ENCODE data around the gene EFNA5.
"Not testable (repeated sequence)": the region's sequence is repeated elsewhere in the genome, so short reads cannot be mapped to it uniquely, and the experiment has no call there.

Gene EFNA5

DNA sequence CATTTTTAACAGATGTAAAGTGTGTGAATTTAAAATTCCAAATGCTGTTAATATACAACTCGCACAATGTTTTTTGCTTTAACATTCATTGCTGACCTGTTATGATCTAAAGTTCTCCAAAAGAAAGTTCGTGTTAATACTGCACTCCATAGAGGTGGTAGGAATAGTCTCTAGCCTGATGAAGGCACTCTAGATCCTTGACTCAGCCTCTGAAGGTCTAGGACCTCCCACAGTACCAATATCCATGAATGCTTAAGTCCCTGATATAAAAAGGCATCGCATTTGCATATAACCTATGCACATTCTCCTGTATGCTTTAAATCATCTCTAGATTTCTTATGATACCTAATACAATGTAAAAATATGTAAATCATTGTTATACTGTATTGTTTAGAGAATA is 213.6 kb downstream of the EFNA5 start:
- H3K27me3 ChIP-seq (replicated peaks; ENCODE audit: control insufficient read depth, insufficient read depth, low read length): no peaks in the 10 kb centered on the region
- TF ChIP-seq, protein P1, sequence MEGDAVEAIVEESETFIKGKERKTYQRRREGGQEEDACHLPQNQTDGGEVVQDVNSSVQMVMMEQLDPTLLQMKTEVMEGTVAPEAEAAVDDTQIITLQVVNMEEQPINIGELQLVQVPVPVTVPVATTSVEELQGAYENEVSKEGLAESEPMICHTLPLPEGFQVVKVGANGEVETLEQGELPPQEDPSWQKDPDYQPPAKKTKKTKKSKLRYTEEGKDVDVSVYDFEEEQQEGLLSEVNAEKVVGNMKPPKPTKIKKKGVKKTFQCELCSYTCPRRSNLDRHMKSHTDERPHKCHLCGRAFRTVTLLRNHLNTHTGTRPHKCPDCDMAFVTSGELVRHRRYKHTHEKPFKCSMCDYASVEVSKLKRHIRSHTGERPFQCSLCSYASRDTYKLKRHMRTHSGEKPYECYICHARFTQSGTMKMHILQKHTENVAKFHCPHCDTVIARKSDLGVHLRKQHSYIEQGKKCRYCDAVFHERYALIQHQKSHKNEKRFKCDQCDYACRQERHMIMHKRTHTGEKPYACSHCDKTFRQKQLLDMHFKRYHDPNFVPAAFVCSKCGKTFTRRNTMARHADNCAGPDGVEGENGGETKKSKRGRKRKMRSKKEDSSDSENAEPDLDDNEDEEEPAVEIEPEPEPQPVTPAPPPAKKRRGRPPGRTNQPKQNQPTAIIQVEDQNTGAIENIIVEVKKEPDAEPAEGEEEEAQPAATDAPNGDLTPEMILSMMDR (IDR thresholded peaks at IDR 0.05; ENCODE audit: insufficient read depth, low read length, poor library complexity, severe bottlenecking): no peak
- DNase-seq (ENCODE audit: extremely low read depth, insufficient read length): no peak
- no peak overlapping the region for H3K4me3 ChIP-seq (replicated peaks; ENCODE audit: low read depth, low read length)
- no peaks in the 10 kb centered on the region for H3K36me3 ChIP-seq (ENCODE audit: control insufficient read depth, insufficient read depth, low read length)

DNA sequence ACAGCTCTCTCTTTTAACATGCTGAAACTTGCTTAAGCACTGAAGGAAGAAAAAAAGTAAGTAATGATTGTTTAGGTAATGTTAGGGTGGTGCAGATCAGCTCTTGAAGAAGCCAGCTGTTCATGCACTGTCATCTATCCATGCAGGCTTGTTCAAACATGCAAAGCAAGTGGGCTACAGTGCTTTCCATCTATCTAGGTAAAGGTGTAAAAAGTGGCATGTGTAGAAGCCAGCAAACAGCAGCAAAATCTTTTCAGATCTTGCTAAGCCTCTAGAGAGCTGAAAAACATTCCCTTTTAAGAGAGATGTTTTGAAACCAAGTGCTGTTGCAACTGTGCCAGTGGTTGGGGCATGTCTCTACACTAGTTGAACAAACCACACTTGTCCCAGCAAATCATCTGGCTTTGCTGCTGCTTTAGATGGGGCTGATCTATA is 214.4 kb downstream of the EFNA5 start:
- peak; percentile 18 for DNase-seq (ENCODE audit: extremely low read depth, insufficient read length)
- H3K27me3 ChIP-seq (replicated peaks; ENCODE audit: control insufficient read depth, insufficient read depth, low read length): no peaks in the 10 kb centered on the region
- TF ChIP-seq, protein P1 (IDR thresholded peaks at IDR 0.05; ENCODE audit: insufficient read depth, low read length, poor library complexity, severe bottlenecking): no peak
- H3K36me3 ChIP-seq (ENCODE audit: control insufficient read depth, insufficient read depth, low read length): no peaks in the 10 kb centered on the region
- no peak overlapping the region for H3K4me3 ChIP-seq (replicated peaks; ENCODE audit: low read depth, low read length)

DNA sequence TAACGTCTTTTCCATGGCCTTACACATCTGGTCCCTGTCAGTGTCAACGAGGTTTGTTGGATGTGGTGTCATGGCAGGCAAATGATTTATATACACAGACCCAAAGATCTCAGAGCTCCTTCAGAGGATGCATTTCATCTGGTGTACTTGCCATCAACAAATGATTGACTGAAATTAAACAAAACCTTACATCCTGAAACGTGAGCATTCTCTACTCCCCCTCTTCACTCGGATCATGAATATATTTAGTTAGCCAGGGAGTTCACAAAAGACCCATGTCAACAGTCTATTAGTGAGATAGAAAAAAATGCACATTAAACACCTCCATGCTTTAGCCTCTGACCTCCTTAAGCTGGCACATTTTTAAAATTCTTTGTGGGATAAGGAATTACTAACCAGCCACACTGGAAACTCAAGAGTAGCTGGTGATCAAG is 215.6 kb downstream of the EFNA5 start:
- TF ChIP-seq, protein P1 (IDR thresholded peaks at IDR 0.05; ENCODE audit: insufficient read depth, low read length, poor library complexity, severe bottlenecking): no peak
- H3K27me3 ChIP-seq (replicated peaks; ENCODE audit: control insufficient read depth, insufficient read depth, low read length): no peaks in the 10 kb centered on the region
- H3K4me3 ChIP-seq (replicated peaks; ENCODE audit: low read depth, low read length): no peak overlapping the region
- no peak for DNase-seq (ENCODE audit: extremely low read depth, insufficient read length)
- H3K36me3 ChIP-seq (ENCODE audit: control insufficient read depth, insufficient read depth, low read length): no peaks in the 10 kb centered on the region

DNA sequence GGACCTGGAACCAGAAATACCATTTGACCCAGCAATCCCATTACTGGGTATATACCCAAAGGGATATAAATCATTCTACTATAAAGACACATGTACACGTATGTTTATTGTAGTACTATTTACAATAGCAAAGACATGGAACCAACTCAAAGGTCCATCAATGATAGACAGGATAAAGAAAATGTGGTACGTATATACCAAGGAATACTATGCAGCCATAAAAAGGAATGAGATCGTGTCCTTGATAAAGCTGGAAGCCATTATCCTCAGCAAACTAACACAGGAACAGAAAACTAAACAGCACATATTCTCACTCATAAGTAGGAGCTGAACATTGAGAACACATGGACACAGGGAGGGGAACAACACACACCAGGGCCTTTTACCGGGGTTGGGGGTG is 218.9 kb downstream of the EFNA5 start:
- not testable (repeated sequence) for H3K27me3 ChIP-seq (replicated peaks; ENCODE audit: control insufficient read depth, insufficient read depth, low read length); H3K4me3 ChIP-seq (replicated peaks; ENCODE audit: low read depth, low read length); H3K36me3 ChIP-seq (ENCODE audit: control insufficient read depth, insufficient read depth, low read length); DNase-seq (ENCODE audit: extremely low read depth, insufficient read length)

DNA sequence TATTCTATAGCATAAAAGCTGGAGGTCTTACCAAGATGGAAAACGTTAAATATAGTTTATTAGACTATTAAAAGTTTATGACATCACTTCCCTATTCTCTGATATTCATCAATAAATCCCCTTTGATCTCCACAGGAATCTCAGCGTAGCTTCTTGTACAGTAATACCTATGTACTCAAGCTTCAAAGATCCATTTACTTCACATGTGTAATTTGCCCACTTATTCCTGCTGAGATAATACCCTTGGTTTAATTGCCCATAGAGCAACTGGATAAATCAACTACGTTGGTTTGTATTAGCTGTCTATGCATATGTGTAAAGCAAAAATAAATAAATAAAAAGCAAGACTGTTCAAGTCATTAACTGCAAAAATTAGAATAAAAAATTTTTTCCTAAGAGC is 219.7 kb downstream of the EFNA5 start:
- DNase-seq (ENCODE audit: extremely low read depth, insufficient read length): no peak
- TF ChIP-seq, protein P1 (IDR thresholded peaks at IDR 0.05; ENCODE audit: insufficient read depth, low read length, poor library complexity, severe bottlenecking): no peak
- Histone ChIP-seq H3K4me3 (replicated peaks; ENCODE audit: low read depth, low read length) (no peak overlapping the region), H3K36me3 (ENCODE audit: control insufficient read depth, insufficient read depth, low read length) (no peaks in the 10 kb centered on the region), H3K27me3 (replicated peaks; ENCODE audit: control insufficient read depth, insufficient read depth, low read length) (no peaks in the 10 kb centered on the region)

DNA sequence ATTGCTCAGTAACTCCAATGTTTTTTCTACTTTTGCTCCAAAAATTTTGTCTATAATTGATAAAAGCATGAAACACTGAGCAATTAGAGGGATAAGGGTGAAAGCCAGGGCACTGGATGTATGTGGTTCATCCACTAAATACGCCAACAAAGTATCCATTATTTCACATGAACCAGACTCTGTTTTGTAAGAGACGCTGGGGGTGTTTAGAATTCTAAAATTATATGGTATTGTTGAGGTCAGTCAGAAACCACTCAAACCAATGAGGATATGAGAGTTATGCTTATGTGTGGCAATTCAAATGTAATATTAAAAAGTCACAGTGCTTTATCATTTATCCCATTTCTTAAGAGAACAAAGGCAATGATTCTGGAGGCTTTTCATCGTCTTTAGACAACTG is 220.2 kb downstream of the EFNA5 start:
- Histone ChIP-seq H3K27me3 (replicated peaks; ENCODE audit: control insufficient read depth, insufficient read depth, low read length) (no peaks in the 10 kb centered on the region), H3K4me3 (replicated peaks; ENCODE audit: low read depth, low read length) (no peak overlapping the region), H3K36me3 (ENCODE audit: control insufficient read depth, insufficient read depth, low read length) (no peaks in the 10 kb centered on the region)
- TF ChIP-seq, protein P1 (IDR thresholded peaks at IDR 0.05; ENCODE audit: insufficient read depth, low read length, poor library complexity, severe bottlenecking): no peak
- DNase-seq (ENCODE audit: extremely low read depth, insufficient read length): no peak

All from GM06990 (cell line).